Gastroesophageal sphincter (tissue), 4 donors: Measurements from ENCODE around the gene MFNG. TPM values are rescaled to one million over a fixed set of nuclear protein-coding genes. Genes with fewer than 3 reads are reported as not detected.

ENCODE experiments used
- ATAC-seq: fragments of 150-250 bp; one replicate; pipeline ENCODE4 v1.9.1; 2016; ENCODE audit warnings: mild to moderate bottlenecking, moderate library complexity
- H3K27ac ChIP-seq, 4 donors: fragments of 200-600 bp; sonication (generic) in 3 of 4; 1 replicate in 3 of 4; 2 replicates in 1 of 4; pipeline ENCODE4 v1.5.1; 2016 to 2019
- H3K27me3 ChIP-seq: fragments of 200-600 bp; sonication (generic); one replicate; pipeline ENCODE4 v1.5.1; 2019
- H3K36me3 ChIP-seq, 2 donors: fragments of 200-600 bp; sonication (generic); one replicate each; pipeline ENCODE4 v1.5.1; 2019; ENCODE audit warnings: control low read depth in 1 of 2
- H3K4me1 ChIP-seq, 3 donors: fragments of 200-600 bp; sonication (generic); 1 replicate in 2 of 3; 2 replicates in 1 of 3; pipeline ENCODE4 v1.5.1; 2016 to 2019; ENCODE audit warnings: control low read depth in 2 of 3
- H3K4me3 ChIP-seq, 2 donors: fragments of 200-600 bp; sonication (generic); one replicate each; pipeline ENCODE4 v1.5.1; 2019; ENCODE audit warnings: mild to moderate bottlenecking in 1 of 2, moderate library complexity in 1 of 2
- H3K9me3 ChIP-seq, 3 donors: fragments of 200-600 bp; sonication (generic); one replicate each; pipeline ENCODE4 v1.5.1; 2017 to 2019; ENCODE audit warnings: control low read depth in 2 of 3
- EP300 ChIP-seq: sonication (generic); formaldehyde crosslinking; IDR thresholded peaks from one replicate; pipeline ENCODE4 v1.6.1; 2017; ENCODE audit warnings: antibody characterized with exemption, mild to moderate bottlenecking
- POLR2A ChIP-seq, 2 donors: fragments of 450-650 bp; IDR thresholded peaks; one replicate each; pipeline ENCODE4 v1.6.1; 2017; ENCODE audit warnings: antibody characterized with exemption in 2 of 2, mild to moderate bottlenecking in 2 of 2, moderate library complexity in 1 of 2
- POLR2AphosphoS5 ChIP-seq: sonication (generic); formaldehyde crosslinking; IDR thresholded peaks from one replicate; pipeline ENCODE4 v1.6.1; 2017; ENCODE audit warnings: antibody characterized with exemption
- WGBS, 2 donors: methylation state at CpG; one replicate each; pipeline ENCODE4 v1.1.5; 2018; ENCODE audit warnings: low coverage in 1 of 2; 5-methylcytosine and 5-hydroxymethylcytosine counted together
- total RNA-seq, 4 donors: library from RNA; depleted of rRNA; stranded (reverse); fragments of >200 nt; gene quantifications; one replicate each; pipeline ENCODE4 v1.1.0, GENCODE V29; 2016
- TF ChIP-seq, protein P1 (sequence below), 4 experiments: fragments of 200-600 bp in 2 of 4; fragments of 450-650 bp in 2 of 4; sonication (generic) in 1 of 4; IDR thresholded peaks; one replicate each; pipeline ENCODE4 v1.5.1; 2017 to 2019; ENCODE audit warnings: antibody characterized with exemption in 4 of 4, mild to moderate bottlenecking in 2 of 4, moderate library complexity in 2 of 4

MFNG gene
- total RNA-seq, 4 donors from 2014 or later: 6.4 to 14.6 (median 12.1) TPM

DNA sequence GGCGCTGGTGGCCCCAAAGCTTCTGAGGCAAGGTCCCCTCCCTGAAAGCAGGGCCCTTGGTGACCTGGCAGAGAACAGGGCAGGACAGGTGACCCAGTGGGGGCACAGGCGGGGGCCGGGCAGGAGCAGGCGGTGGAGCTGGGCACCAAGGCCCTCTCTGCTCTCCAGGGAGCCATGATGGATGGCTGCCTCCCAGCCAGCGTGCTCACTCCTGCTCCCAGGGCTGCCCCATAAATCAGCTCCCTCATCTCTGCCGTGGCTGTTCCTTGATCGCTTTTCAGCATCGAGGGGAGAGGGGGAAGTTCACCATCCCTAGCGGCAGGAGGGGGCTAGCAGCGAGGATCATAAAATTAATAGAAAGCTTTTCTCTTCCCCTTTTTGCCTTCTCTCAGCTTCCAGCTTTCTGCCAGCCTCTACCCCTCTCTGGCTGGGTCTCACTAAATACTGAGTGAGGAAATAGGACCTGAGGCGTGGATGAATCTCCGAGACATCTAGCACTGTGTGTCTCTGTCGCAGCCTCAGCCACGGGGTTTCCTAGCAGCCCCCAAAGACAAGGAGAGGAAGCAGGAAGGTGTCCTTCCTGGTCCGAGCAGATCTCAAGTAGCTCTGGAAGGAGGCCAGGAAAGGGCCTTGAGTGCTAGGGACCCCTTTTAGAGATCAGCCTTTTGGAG lies 36.7 kb downstream of the MFNG start:
- ATAC-seq: no peak
- Histone ChIP-seq H3K27ac (no peak overlapping the region), H3K9me3 (peaks cover 0 to 18% (median 0%) of the 10 kb centered on the region in 3 donors), H3K27me3 (peaks cover 93% of the 10 kb centered on the region), H3K4me1 (no peaks in the 10 kb centered on the region), H3K4me3 (no peak overlapping the region), H3K36me3 (no peaks in the 10 kb centered on the region)
- TF ChIP-seq EP300 (no peak), POLR2AphosphoS5 (no peak), POLR2A (IDR thresholded peaks at IDR 0.05) (no peak)
- TF ChIP-seq, protein P1, sequence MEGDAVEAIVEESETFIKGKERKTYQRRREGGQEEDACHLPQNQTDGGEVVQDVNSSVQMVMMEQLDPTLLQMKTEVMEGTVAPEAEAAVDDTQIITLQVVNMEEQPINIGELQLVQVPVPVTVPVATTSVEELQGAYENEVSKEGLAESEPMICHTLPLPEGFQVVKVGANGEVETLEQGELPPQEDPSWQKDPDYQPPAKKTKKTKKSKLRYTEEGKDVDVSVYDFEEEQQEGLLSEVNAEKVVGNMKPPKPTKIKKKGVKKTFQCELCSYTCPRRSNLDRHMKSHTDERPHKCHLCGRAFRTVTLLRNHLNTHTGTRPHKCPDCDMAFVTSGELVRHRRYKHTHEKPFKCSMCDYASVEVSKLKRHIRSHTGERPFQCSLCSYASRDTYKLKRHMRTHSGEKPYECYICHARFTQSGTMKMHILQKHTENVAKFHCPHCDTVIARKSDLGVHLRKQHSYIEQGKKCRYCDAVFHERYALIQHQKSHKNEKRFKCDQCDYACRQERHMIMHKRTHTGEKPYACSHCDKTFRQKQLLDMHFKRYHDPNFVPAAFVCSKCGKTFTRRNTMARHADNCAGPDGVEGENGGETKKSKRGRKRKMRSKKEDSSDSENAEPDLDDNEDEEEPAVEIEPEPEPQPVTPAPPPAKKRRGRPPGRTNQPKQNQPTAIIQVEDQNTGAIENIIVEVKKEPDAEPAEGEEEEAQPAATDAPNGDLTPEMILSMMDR (IDR thresholded peaks at IDR 0.05): no peak
- 27% methylated on average over 6 of the region's 15 CpGs; no CpG with 5 or more reads in 1 of the 2 donors for WGBS, 2 donors

DNA sequence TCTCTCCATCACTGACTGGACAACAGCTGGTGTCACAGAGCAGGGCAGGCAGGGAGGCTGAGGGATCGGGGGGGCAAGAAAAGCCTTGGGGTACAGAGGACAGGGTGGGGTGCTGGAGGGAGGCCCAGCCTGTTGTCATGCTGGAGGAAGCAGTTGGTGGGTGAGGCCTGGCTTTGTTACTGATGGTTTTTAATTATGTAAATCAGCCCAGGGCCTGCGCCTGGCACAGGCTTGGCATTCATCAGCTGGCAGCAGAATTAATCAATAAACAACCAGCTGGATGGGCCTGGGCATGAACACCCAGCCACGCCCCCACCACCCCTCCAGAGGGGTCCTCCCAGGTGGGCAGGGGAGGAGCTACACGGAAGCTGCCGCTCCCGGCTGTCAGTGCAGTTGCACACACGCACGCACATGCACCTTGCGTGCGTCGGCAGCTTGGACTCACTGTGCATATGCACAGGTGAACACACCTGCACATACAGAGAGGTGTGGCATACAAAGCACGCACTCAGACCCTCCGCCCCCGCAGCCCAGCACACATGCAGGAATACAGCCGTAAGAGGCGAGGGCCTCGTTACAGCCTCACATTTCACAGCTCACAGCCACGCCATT lies 37.6 kb downstream of the MFNG start:
- Histone ChIP-seq H3K4me1 (no peaks in the 10 kb centered on the region), H3K36me3 (no peaks in the 10 kb centered on the region), H3K9me3 (peaks cover 0 to 18% (median 0%) of the 10 kb centered on the region in 3 donors), H3K27me3 (peaks cover 86% of the 10 kb centered on the region), H3K27ac (no peak overlapping the region), H3K4me3 (no peak overlapping the region)
- no peak for TF ChIP-seq POLR2AphosphoS5
- no peak for TF ChIP-seq POLR2A (IDR thresholded peaks at IDR 0.05)
- TF ChIP-seq, protein P1 (IDR thresholded peaks at IDR 0.05): no peak
- no peak for TF ChIP-seq EP300
- no peak for ATAC-seq
- WGBS, 2 donors: 59% methylated on average over 4 of the region's 18 CpGs; no CpG with 5 or more reads in 1 of the 2 donors

DNA sequence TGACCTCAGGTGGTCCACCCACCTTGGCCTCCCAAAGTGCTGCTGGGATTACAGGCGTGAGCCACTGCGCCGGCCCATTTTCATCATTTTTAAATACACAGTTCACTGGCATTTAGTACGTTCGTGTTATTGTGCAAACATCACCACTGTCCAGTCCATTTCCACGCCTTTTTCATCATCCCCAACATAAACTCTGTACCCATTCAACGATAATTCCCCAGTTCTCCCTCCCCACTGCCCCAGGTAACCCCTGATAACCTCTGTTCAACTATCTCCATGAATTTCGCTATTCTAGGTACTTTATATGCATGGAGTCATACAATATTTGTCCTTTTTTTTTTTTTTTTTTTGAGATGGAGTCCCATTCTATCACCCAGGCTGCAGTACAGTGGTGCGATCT lies 40.7 kb downstream of the MFNG start:
- ATAC-seq: no peak
- no peak overlapping the region for H3K27ac ChIP-seq
- WGBS, 2 donors: 60 to 65% methylated on average over 3 to 8 of the region's 9 CpGs
- H3K27me3 ChIP-seq: peaks cover 86% of the 10 kb centered on the region
- H3K36me3 ChIP-seq: no peaks in the 10 kb centered on the region
- no peak overlapping the region for H3K4me3 ChIP-seq
- H3K4me1 ChIP-seq: no peaks in the 10 kb centered on the region
- TF ChIP-seq POLR2A (IDR thresholded peaks at IDR 0.05) (no peak), EP300 (no peak), POLR2AphosphoS5 (no peak)
- TF ChIP-seq, protein P1 (IDR thresholded peaks at IDR 0.05): no peak
- H3K9me3 ChIP-seq: peaks cover 0 to 13% (median 0%) of the 10 kb centered on the region in 3 donors

DNA sequence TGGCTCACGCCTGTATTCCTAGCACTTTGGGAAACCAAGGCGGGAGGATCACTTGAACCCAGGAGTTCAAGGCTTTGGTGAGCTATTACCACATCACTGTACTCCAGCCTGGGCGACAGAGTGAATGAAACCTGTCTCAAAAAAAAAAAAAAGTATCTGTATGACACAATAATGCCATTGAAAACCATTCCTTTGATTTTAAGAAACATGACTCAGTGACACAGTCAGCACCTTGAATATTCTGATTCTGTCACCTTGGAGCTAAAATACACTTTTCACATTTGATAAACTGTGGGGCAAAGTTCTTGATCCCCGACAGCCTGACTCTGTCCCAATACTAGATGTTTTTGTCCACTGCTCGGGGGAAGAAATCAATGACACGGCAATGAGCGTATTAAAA lies 42.2 kb downstream of the MFNG start:
- WGBS, 2 donors: 50 to 69% methylated on average over 1 to 5 of the region's 7 CpGs
- Histone ChIP-seq H3K4me3 (no peak overlapping the region), H3K27me3 (peaks cover 86% of the 10 kb centered on the region)

More for the DNA sequence above, 42.2 kb downstream of the MFNG start:
- ATAC-seq: no peak
- no peak overlapping the region for H3K27ac ChIP-seq
- no peak for TF ChIP-seq EP300
- no peak for TF ChIP-seq POLR2A (IDR thresholded peaks at IDR 0.05)
- TF ChIP-seq, protein P1 (IDR thresholded peaks at IDR 0.05): no peak
- TF ChIP-seq POLR2AphosphoS5: no peak
- H3K4me1 ChIP-seq: no peaks in the 10 kb centered on the region
- peaks cover 0 to 18% (median 0%) of the 10 kb centered on the region in 3 donors for H3K9me3 ChIP-seq
- no peaks in the 10 kb centered on the region for H3K36me3 ChIP-seq
